Tibial nerve (tissue), 4 donors: Measurements from ENCODE around the gene NALCN. TPM values are rescaled to one million over a fixed set of nuclear protein-coding genes. Genes with fewer than 3 reads are reported as not detected.

ENCODE experiments used
- DNase-seq, 2 donors: peaks; one replicate each; pipeline ENCODE4 v3.0.0-alpha.2; 2019; ENCODE audit warnings: low spot score in 2 of 2
- H3K27ac ChIP-seq, 4 donors: fragments of 200-600 bp; sonication (generic) in 3 of 4; one replicate each; pipeline ENCODE4 v1.5.1; 2017 to 2019; ENCODE audit warnings: mild to moderate bottlenecking in 1 of 4
- H3K27me3 ChIP-seq, 2 donors: fragments of 200-600 bp; sonication (generic) in 1 of 2; one replicate each; pipeline versions ENCODE4 v1.5.1 to v1.6.0; 2017 to 2019
- H3K36me3 ChIP-seq, 3 donors: fragments of 200-600 bp; sonication (generic); one replicate each; pipeline ENCODE4 v1.5.1; 2018 to 2019
- H3K4me1 ChIP-seq, 4 donors: fragments of 200-600 bp; sonication (generic) in 3 of 4; one replicate each; pipeline ENCODE4 v1.5.1; 2017 to 2019
- H3K4me3 ChIP-seq, 4 donors: fragments of 200-600 bp; sonication (generic) in 3 of 4; one replicate each; pipeline ENCODE4 v1.5.1; 2017 to 2019; ENCODE audit warnings: mild to moderate bottlenecking in 1 of 4, moderate library complexity in 1 of 4
- H3K9me3 ChIP-seq, 4 donors: fragments of 200-600 bp; sonication (generic) in 3 of 4; one replicate each; pipeline ENCODE4 v1.5.1; 2017 to 2019
- CTCF ChIP-seq, 5 experiments: fragments of 200-600 bp in 3 of 5; fragments of 450-650 bp in 2 of 5; sonication (generic) in 3 of 5; IDR thresholded peaks; one replicate each; pipeline ENCODE4 v1.5.1; 2016 to 2019; ENCODE audit warnings: antibody characterized with exemption in 5 of 5, mild to moderate bottlenecking in 3 of 5, moderate library complexity in 2 of 5
- EP300 ChIP-seq, 2 donors: sonication (generic); formaldehyde crosslinking; IDR thresholded peaks; one replicate each; pipeline ENCODE4 v1.6.1; 2017; ENCODE audit warnings: antibody characterized with exemption in 2 of 2, mild to moderate bottlenecking in 1 of 2
- POLR2A ChIP-seq, 2 donors: fragments of 450-650 bp; IDR thresholded peaks; one replicate each; pipeline ENCODE4 v1.6.1; 2017; ENCODE audit warnings: antibody characterized with exemption in 2 of 2, mild to moderate bottlenecking in 2 of 2, moderate library complexity in 2 of 2
- WGBS, 2 donors: methylation state at CpG; one replicate each; pipeline ENCODE4 v1.1.5; 2018; 5-methylcytosine and 5-hydroxymethylcytosine counted together
- total RNA-seq, 4 donors: library from RNA; depleted of rRNA; stranded (reverse); fragments of >200 nt; gene quantifications; one replicate each; pipeline ENCODE4 v1.1.0, GENCODE V29; 2016

NALCN gene
- total RNA-seq, 4 donors from 2014 or later: 6.0 to 11.8 (median 8.7) TPM

GRCh38 chr13:101406791-101407190 is 9.5 kb downstream of the NALCN start:
- no peak for DNase-seq
- H3K4me1 ChIP-seq: no peaks in the 10 kb centered on the region
- no peak overlapping the region for H3K27ac ChIP-seq
- no peaks in the 10 kb centered on the region for H3K36me3 ChIP-seq
- no peaks in the 10 kb centered on the region for H3K9me3 ChIP-seq
- WGBS, 2 donors: 83 to 89% methylated on average over 1 of the region's 1 CpG
- TF ChIP-seq CTCF (IDR thresholded peaks at IDR 0.05) (no peak), EP300 (IDR thresholded peaks at IDR 0.05) (no peak), POLR2A (IDR thresholded peaks at IDR 0.05) (no peak)
- no peaks in the 10 kb centered on the region for H3K27me3 ChIP-seq
- H3K4me3 ChIP-seq: no peak overlapping the region

GRCh38 chr13:101401196-101401595 is 15.1 kb downstream of the NALCN start:
- WGBS, 2 donors: 98% methylated on average over 1 of the region's 1 CpG
- no peaks in the 10 kb centered on the region for H3K27me3 ChIP-seq
- H3K9me3 ChIP-seq: no peaks in the 10 kb centered on the region
- no peak overlapping the region for H3K27ac ChIP-seq
- DNase-seq: no peak
- TF ChIP-seq CTCF (IDR thresholded peaks at IDR 0.05) (no peak), EP300 (IDR thresholded peaks at IDR 0.05) (no peak)
- H3K4me3 ChIP-seq: no peak overlapping the region
- H3K4me1 ChIP-seq: no peaks in the 10 kb centered on the region
- H3K36me3 ChIP-seq: no peaks in the 10 kb centered on the region

GRCh38 chr13:101399365-101399764 is 16.9 kb downstream of the NALCN start:
- DNase-seq: no peak
- Histone ChIP-seq H3K4me3 (no peak overlapping the region), H3K27ac (no peak overlapping the region), H3K36me3 (no peaks in the 10 kb centered on the region), H3K4me1 (no peaks in the 10 kb centered on the region), H3K27me3 (no peaks in the 10 kb centered on the region), H3K9me3 (no peaks in the 10 kb centered on the region)
- WGBS, 2 donors: 43 to 52% methylated on average over 2 of the region's 2 CpGs
- no peak for TF ChIP-seq CTCF (IDR thresholded peaks at IDR 0.05)
- no peak for TF ChIP-seq POLR2A (IDR thresholded peaks at IDR 0.05)
- TF ChIP-seq EP300 (IDR thresholded peaks at IDR 0.05): no peak

- DNase-seq: no peak
- H3K27ac ChIP-seq: no peak overlapping the region
- TF ChIP-seq POLR2A (IDR thresholded peaks at IDR 0.05) (no peak), CTCF (IDR thresholded peaks at IDR 0.05) (no peak), EP300 (IDR thresholded peaks at IDR 0.05) (no peak)
- H3K36me3 ChIP-seq: no peaks in the 10 kb centered on the region
- no peaks in the 10 kb centered on the region for H3K4me1 ChIP-seq
- no peaks in the 10 kb centered on the region for H3K27me3 ChIP-seq
- no peaks in the 10 kb centered on the region for H3K9me3 ChIP-seq
- 92 to 93% methylated on average over 2 of the region's 2 CpGs for WGBS, 2 donors
- H3K4me3 ChIP-seq: no peak overlapping the region
These were observed 17.4 kb downstream of the NALCN start for GRCh38 chr13:101398920-101399319.

- no peak overlapping the region for H3K27ac ChIP-seq
- TF ChIP-seq CTCF (IDR thresholded peaks at IDR 0.05) (no peak), POLR2A (IDR thresholded peaks at IDR 0.05) (no peak), EP300 (IDR thresholded peaks at IDR 0.05) (no peak)
- DNase-seq: no peak
- H3K27me3 ChIP-seq: no peaks in the 10 kb centered on the region
- no peak overlapping the region for H3K4me3 ChIP-seq
- H3K9me3 ChIP-seq: no peaks in the 10 kb centered on the region
- no peaks in the 10 kb centered on the region for H3K4me1 ChIP-seq
- H3K36me3 ChIP-seq: no peaks in the 10 kb centered on the region
- 62 to 86% methylated on average over 2 of the region's 2 CpGs for WGBS, 2 donors
These were observed 18.1 kb downstream of the NALCN start for GRCh38 chr13:101398191-101398590.
